Liver (tissue), 9 donors: Measurements from ENCODE around the gene IWS1. TPM values are rescaled to one million over a fixed set of nuclear protein-coding genes. Genes with fewer than 3 reads are reported as not detected.

Source experiments
- DNase-seq: peaks from one replicate; pipeline ENCODE4 v3.0.0-alpha.2; 2017; ENCODE audit warnings: low spot score
- H3K27ac ChIP-seq, 2 donors: one replicate each; pipeline ENCODE4 v1.7.0; 2013; ENCODE audit warnings: inconsistent platforms in 2 of 2, low read length in 2 of 2, control low read depth in 1 of 2, low read depth in 1 of 2, mild to moderate bottlenecking in 1 of 2
- H3K27me3 ChIP-seq, 4 donors: one replicate each; pipeline versions ENCODE4 v1.6.1 to v1.7.0; 2013; ENCODE audit warnings: low read length in 3 of 4, inconsistent platforms in 1 of 4, mild to moderate bottlenecking in 1 of 4, moderate library complexity in 1 of 4; ENCODE audit not compliant: control insufficient read depth in 4 of 4, insufficient read depth in 4 of 4
- H3K36me3 ChIP-seq, 4 donors: one replicate each; pipeline versions ENCODE4 v1.6.1 to v1.7.0; 2013; ENCODE audit warnings: low read length in 3 of 4, mild to moderate bottlenecking in 3 of 4, low read depth in 1 of 4, moderate library complexity in 1 of 4; ENCODE audit not compliant: control insufficient read depth in 4 of 4, insufficient read depth in 3 of 4
- H3K4me1 ChIP-seq, 4 donors: one replicate each; pipeline versions ENCODE4 v1.6.1 to v1.7.0; 2013; ENCODE audit warnings: low read length in 3 of 4, mild to moderate bottlenecking in 3 of 4, moderate library complexity in 1 of 4; ENCODE audit not compliant: control insufficient read depth in 4 of 4, insufficient read depth in 4 of 4
- H3K4me3 ChIP-seq, 3 donors: one replicate each; pipeline versions ENCODE4 v1.6.1 to v1.7.0; 2013; ENCODE audit warnings: low read length in 3 of 3, control low read depth in 1 of 3, low read depth in 1 of 3, mild to moderate bottlenecking in 1 of 3
- H3K9ac ChIP-seq, 2 donors: one replicate each; pipeline ENCODE4 v1.7.0; 2013; ENCODE audit warnings: low read length in 2 of 2, mild to moderate bottlenecking in 2 of 2, moderate library complexity in 2 of 2, control low read depth in 1 of 2, low read depth in 1 of 2
- H3K9me3 ChIP-seq, 4 donors: one replicate each; pipeline versions ENCODE4 v1.6.1 to v1.7.0; 2013; ENCODE audit warnings: low read length in 3 of 4; ENCODE audit not compliant: control insufficient read depth in 4 of 4
- EGR1 ChIP-seq, 2 donors: IDR thresholded peaks; 2 replicates each; pipeline ENCODE4 v1.6.1; 2016 to 2018; ENCODE audit warnings: antibody characterized with exemption in 2 of 2, low read depth in 2 of 2
- FOXA1 ChIP-seq: IDR thresholded peaks from 2 replicates; pipeline ENCODE4 v1.6.1; 2016; ENCODE audit warnings: antibody characterized with exemption
- FOXA2 ChIP-seq: IDR thresholded peaks from 2 replicates; pipeline ENCODE4 v1.6.1; 2016; ENCODE audit warnings: antibody characterized with exemption
- HNF4A ChIP-seq, 2 donors: conservative IDR thresholded peaks; 2 replicates each; pipeline ENCODE4 v1.6.1; 2016; ENCODE audit warnings: antibody characterized with exemption in 2 of 2, mild to moderate bottlenecking in 2 of 2
- JUND ChIP-seq, 2 donors: IDR thresholded peaks; 2 replicates each; pipeline ENCODE4 v1.6.1; 2016; ENCODE audit warnings: antibody characterized with exemption in 2 of 2
- RAD21 ChIP-seq, 2 donors: IDR thresholded peaks; 2 replicates each; pipeline ENCODE4 v1.6.1; 2016; ENCODE audit warnings: antibody characterized with exemption in 2 of 2, mild to moderate bottlenecking in 2 of 2
- TAF1 ChIP-seq: conservative IDR thresholded peaks from 2 replicates; pipeline ENCODE4 v1.6.1; 2016; ENCODE audit warnings: antibody characterized with exemption, mild to moderate bottlenecking
- YY1 ChIP-seq: IDR thresholded peaks from 2 replicates; pipeline ENCODE4 v1.6.1; 2016; ENCODE audit warnings: antibody characterized with exemption, mild to moderate bottlenecking
- WGBS: extraction: QIAGEN DNeasy Blood & Tissue Kit; methylation state at CpG from one replicate; pipeline ENCODE4 v1.1.7; 2013; 5-methylcytosine and 5-hydroxymethylcytosine counted together
- polyA plus RNA-seq, 2 donors: library from polyadenylated mRNA; stranded (reverse) in 1 of 2; unstranded in 1 of 2; fragments of 200-250 nt in 1 of 2; fragments of >200 nt in 1 of 2; fragmentation: Nextera tagmentation in 1 of 2; extraction: Ambion mirVana in 1 of 2; gene quantifications; one replicate each; pipeline versions ENCODE4 v1.2.1 to v1.2.3, GENCODE V29; 2013 to 2015
- total RNA-seq, 2 donors: library from RNA; depleted of rRNA; stranded (reverse); fragments of >200 nt; gene quantifications; one replicate each; pipeline ENCODE4 v1.2.3, GENCODE V29; 2014
- TF ChIP-seq, protein P1 (sequence below): fragments of 150-350 bp; IDR thresholded peaks from 2 replicates; pipeline ENCODE4 v1.5.1; 2017; ENCODE audit warnings: improper control_type of control experiment, low read depth, low read length; ENCODE audit not compliant: missing input control
- TF ChIP-seq, protein P2 (sequence below): IDR thresholded peaks from 2 replicates; pipeline ENCODE4 v1.6.1; 2016; ENCODE audit warnings: antibody characterized with exemption
- TF ChIP-seq, protein P3 (sequence below): IDR thresholded peaks from 2 replicates; pipeline ENCODE4 v1.6.1; 2016; ENCODE audit warnings: antibody characterized with exemption, mild to moderate bottlenecking
- TF ChIP-seq, protein P4 (sequence below): IDR thresholded peaks from 2 replicates; pipeline ENCODE4 v1.6.1; 2016; ENCODE audit warnings: antibody characterized with exemption
- donor health status: healthy.
- donor health status: healthy.
- donor health status: healthy.
- donor health status: healthy.
- donor health status: healthy.

The IWS1 gene
- total and polyA plus RNA-seq, 4 donors = 13.0 to 28.9 (median 22.8) TPM

DNA sequence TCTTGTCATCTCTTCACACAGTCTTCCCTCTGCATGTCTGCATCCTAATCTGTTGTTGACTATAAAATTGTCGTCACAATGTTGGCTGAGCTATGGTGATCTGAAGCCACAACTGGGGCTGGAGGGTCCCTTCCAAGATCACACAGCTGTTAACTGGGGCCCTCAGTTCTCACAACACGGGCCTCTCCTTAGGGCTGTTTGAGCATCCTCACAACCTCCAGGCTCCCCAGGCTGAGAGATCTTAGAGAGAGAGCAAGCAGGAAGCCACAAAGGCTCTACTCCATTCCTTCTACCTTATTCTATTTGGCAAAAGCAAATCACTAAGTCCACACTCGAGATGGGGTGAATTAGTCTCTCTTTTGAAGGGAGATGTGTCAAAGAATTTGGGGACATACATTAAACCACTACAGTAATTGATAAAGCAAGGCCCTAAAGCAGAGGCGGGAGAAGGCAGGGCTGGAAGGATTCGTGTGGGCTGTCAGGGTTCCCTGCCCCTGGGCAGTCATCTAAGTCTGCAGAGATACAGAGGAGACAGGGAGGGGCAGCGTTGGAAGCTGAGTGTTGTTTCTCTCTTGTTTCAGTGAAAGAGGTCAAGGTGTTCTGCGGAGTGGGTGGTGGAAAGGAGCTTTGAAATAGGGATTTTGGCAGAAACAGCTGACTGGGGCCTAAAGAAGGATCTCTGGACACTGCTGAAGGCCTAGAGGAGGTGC is 25.1 kb upstream of the IWS1 start:
- DNase-seq = no peak
- Histone ChIP-seq H3K4me1 (no peaks in the 10 kb centered on the region), H3K36me3 (no peaks in the 10 kb centered on the region), H3K27me3 (no peaks in the 10 kb centered on the region), H3K9ac (no peak overlapping the region), H3K4me3 (no peak overlapping the region), H3K27ac (no peak overlapping the region), H3K9me3 (no peaks in the 10 kb centered on the region)
- no peak for TF ChIP-seq EGR1 (IDR thresholded peaks at IDR 0.05; ENCODE audit: low read depth in 2 of 2)
- TF ChIP-seq FOXA2 = no peak
- TF ChIP-seq, protein P1, sequence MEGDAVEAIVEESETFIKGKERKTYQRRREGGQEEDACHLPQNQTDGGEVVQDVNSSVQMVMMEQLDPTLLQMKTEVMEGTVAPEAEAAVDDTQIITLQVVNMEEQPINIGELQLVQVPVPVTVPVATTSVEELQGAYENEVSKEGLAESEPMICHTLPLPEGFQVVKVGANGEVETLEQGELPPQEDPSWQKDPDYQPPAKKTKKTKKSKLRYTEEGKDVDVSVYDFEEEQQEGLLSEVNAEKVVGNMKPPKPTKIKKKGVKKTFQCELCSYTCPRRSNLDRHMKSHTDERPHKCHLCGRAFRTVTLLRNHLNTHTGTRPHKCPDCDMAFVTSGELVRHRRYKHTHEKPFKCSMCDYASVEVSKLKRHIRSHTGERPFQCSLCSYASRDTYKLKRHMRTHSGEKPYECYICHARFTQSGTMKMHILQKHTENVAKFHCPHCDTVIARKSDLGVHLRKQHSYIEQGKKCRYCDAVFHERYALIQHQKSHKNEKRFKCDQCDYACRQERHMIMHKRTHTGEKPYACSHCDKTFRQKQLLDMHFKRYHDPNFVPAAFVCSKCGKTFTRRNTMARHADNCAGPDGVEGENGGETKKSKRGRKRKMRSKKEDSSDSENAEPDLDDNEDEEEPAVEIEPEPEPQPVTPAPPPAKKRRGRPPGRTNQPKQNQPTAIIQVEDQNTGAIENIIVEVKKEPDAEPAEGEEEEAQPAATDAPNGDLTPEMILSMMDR = no peak
- TF ChIP-seq YY1 = no peak
- TF ChIP-seq, protein P2, sequence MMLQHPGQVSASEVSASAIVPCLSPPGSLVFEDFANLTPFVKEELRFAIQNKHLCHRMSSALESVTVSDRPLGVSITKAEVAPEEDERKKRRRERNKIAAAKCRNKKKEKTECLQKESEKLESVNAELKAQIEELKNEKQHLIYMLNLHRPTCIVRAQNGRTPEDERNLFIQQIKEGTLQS = no peak
- no peak for TF ChIP-seq RAD21 (IDR thresholded peaks at IDR 0.05)
- TF ChIP-seq TAF1 = no peak
- TF ChIP-seq, protein P3, sequence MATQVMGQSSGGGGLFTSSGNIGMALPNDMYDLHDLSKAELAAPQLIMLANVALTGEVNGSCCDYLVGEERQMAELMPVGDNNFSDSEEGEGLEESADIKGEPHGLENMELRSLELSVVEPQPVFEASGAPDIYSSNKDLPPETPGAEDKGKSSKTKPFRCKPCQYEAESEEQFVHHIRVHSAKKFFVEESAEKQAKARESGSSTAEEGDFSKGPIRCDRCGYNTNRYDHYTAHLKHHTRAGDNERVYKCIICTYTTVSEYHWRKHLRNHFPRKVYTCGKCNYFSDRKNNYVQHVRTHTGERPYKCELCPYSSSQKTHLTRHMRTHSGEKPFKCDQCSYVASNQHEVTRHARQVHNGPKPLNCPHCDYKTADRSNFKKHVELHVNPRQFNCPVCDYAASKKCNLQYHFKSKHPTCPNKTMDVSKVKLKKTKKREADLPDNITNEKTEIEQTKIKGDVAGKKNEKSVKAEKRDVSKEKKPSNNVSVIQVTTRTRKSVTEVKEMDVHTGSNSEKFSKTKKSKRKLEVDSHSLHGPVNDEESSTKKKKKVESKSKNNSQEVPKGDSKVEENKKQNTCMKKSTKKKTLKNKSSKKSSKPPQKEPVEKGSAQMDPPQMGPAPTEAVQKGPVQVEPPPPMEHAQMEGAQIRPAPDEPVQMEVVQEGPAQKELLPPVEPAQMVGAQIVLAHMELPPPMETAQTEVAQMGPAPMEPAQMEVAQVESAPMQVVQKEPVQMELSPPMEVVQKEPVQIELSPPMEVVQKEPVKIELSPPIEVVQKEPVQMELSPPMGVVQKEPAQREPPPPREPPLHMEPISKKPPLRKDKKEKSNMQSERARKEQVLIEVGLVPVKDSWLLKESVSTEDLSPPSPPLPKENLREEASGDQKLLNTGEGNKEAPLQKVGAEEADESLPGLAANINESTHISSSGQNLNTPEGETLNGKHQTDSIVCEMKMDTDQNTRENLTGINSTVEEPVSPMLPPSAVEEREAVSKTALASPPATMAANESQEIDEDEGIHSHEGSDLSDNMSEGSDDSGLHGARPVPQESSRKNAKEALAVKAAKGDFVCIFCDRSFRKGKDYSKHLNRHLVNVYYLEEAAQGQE = no peak
- WGBS = 87% methylated on average over 7 of the region's 7 CpGs

DNA sequence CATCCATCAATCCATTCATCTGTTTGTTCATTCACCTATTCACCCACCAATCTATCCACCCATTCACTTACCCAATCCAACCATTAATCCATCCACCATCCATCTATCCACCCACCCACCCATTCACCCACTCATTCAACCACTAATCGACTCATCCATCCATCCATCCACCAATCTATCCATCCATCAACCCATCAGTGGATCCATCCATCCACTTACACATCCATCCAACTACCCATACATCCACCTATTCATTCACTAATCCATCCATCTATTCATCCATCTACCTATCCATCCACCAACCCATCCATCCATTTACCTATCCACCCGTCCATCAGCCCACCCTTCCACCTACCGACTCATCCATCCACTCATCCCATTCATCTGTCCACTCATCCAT is 20.5 kb upstream of the IWS1 start:
- Histone ChIP-seq H3K9me3 (no peaks in the 10 kb centered on the region), H3K27me3 (no peaks in the 10 kb centered on the region), H3K4me1 (no peaks in the 10 kb centered on the region), H3K36me3 (no peaks in the 10 kb centered on the region), H3K9ac (no peak overlapping the region), H3K27ac (no peak overlapping the region), H3K4me3 (no peak overlapping the region)
- WGBS = 82% methylated on average over 3 of the region's 3 CpGs
- TF ChIP-seq FOXA1 (no peak), HNF4A (conservative IDR thresholded peaks at IDR 0.05) (no peak), JUND (IDR thresholded peaks at IDR 0.05) (no peak), YY1 (no peak)
- TF ChIP-seq, protein P4, sequence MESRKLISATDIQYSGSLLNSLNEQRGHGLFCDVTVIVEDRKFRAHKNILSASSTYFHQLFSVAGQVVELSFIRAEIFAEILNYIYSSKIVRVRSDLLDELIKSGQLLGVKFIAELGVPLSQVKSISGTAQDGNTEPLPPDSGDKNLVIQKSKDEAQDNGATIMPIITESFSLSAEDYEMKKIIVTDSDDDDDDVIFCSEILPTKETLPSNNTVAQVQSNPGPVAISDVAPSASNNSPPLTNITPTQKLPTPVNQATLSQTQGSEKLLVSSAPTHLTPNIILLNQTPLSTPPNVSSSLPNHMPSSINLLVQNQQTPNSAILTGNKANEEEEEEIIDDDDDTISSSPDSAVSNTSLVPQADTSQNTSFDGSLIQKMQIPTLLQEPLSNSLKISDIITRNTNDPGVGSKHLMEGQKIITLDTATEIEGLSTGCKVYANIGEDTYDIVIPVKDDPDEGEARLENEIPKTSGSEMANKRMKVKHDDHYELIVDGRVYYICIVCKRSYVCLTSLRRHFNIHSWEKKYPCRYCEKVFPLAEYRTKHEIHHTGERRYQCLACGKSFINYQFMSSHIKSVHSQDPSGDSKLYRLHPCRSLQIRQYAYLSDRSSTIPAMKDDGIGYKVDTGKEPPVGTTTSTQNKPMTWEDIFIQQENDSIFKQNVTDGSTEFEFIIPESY = no peak
- no peak for DNase-seq
